ENCODE results near the gene ZNF333. TPM values are rescaled to one million over a fixed set of nuclear protein-coding genes. Genes with fewer than 3 reads are reported as not detected.

The ZNF333 gene
- total RNA-seq, 1 donor from 2014 or later: 26.2 TPM

GRCh38 chr19:14670408-14670807 is 19.4 kb upstream of the ZNF333 start:
- H3K4me3 Mint-ChIP-seq: no peak overlapping the region
- H3K27me3 Mint-ChIP-seq: no peaks in the 10 kb centered on the region
- CTCF ChIA-PET: interaction anchor here (0.9 to 1.0 kb wide), 3 partner anchors 16 to 96 kb away, joined by 4 to 5 read pairs (median 4); no protein-coding TSS in a partner anchor
- intact Hi-C loops (cut with micrococcal nuclease): no loop called here
- no peaks in the 10 kb centered on the region for H3K9me3 Mint-ChIP-seq
- POLR2A ChIA-PET: interaction anchor here (0.6 to 0.7 kb wide), 2 partner anchors 15 to 57 kb away, joined by 3 to 4 read pairs; no protein-coding TSS in a partner anchor
- peaks cover 54% of the 10 kb centered on the region for H3K4me1 Mint-ChIP-seq
- H3K27ac Mint-ChIP-seq: no peak overlapping the region
- TF ChIP-seq CTCF (IDR thresholded peaks at IDR 0.05): no peak
- no peak for ATAC-seq (ENCODE audit: low read depth)
- DNase-seq: no peak
- no peaks in the 10 kb centered on the region for H3K36me3 Mint-ChIP-seq (ENCODE audit: low read depth)

GRCh38 chr19:14672188-14672872 is 17.5 kb upstream of the ZNF333 start:
- no peak for DNase-seq
- TF ChIP-seq CTCF (IDR thresholded peaks at IDR 0.05): no peak
- ChIA-PET POLR2A (interaction anchor here (0.6 to 1.7 kb wide), 3 partner anchors 59 to 99 kb away, joined by 4 to 6 read pairs (median 5); no protein-coding TSS in a partner anchor), CTCF (interaction anchor here (0.6 to 1.8 kb wide), 5 partner anchors 9 to 101 kb away, joined by 3 to 9 read pairs (median 4); partner anchors contain the start of gene NDUFB7)
- peaks cover 48% of the 10 kb centered on the region for H3K4me1 Mint-ChIP-seq
- no peaks in the 10 kb centered on the region for H3K36me3 Mint-ChIP-seq (ENCODE audit: low read depth)
- no peak overlapping the region for H3K4me3 Mint-ChIP-seq
- H3K27me3 Mint-ChIP-seq: no peaks in the 10 kb centered on the region
- peak overlapping the region; percentile 31 for H3K27ac Mint-ChIP-seq
- H3K9me3 Mint-ChIP-seq: no peaks in the 10 kb centered on the region
- ATAC-seq (ENCODE audit: low read depth): no peak
- intact Hi-C loops (cut with micrococcal nuclease): loop anchor here (2.0 kb wide), 1 partner anchor 16 kb away; no protein-coding TSS in a partner anchor

- Mint-ChIP-seq H3K4me3 (no peak overlapping the region), H3K36me3 (ENCODE audit: low read depth) (no peaks in the 10 kb centered on the region), H3K9me3 (no peaks in the 10 kb centered on the region), H3K4me1 (peaks cover 43% of the 10 kb centered on the region), H3K27ac (no peak overlapping the region), H3K27me3 (no peaks in the 10 kb centered on the region)
- no peak for TF ChIP-seq CTCF (IDR thresholded peaks at IDR 0.05)
- ChIA-PET CTCF (interaction anchor here (1.2 to 1.8 kb wide), 4 partner anchors 8 to 101 kb away, joined by 3 to 9 read pairs (median 6); partner anchors contain the start of gene NDUFB7), POLR2A (interaction anchor here (1.7 to 2.2 kb wide), 2 partner anchors 17 to 60 kb away, joined by 4 to 8 read pairs; partner anchors contain the start of gene ZNF333)
- ATAC-seq (ENCODE audit: low read depth) (no peak), DNase-seq (no peak)
- intact Hi-C loops (cut with micrococcal nuclease): loop anchor here (2.0 kb wide), 1 partner anchor 16 kb away; no protein-coding TSS in a partner anchor
These were observed 16.8 kb upstream of the ZNF333 start for GRCh38 chr19:14673088-14673487.

GRCh38 chr19:14674764-14675163 is 15.1 kb upstream of the ZNF333 start, which contains the start of gene ADGRE3:
Gene ADGRE3 (minus strand): TSS chr19:14674844. CDS start chr19:14674770, 74 bp downstream.
- intact Hi-C loops (cut with micrococcal nuclease): loop anchor here (1.0 kb wide), 1 partner anchor 9 kb away; no protein-coding TSS in a partner anchor
- ChIA-PET CTCF (interaction anchor here (0.6 to 3.8 kb wide), 6 partner anchors 10 to 124 kb away, joined by 3 to 40 read pairs (median 4); partner anchors contain the start of gene NDUFB7), POLR2A (interaction anchor here (0.5 to 2.4 kb wide), 17 partner anchors 9 to 538 kb away, joined by 3 to 16 read pairs (median 4); partner anchors contain the start of genes ASF1B, DNAJB1, NDUFB7 and ZNF333)
- no peak for TF ChIP-seq CTCF (IDR thresholded peaks at IDR 0.05)
- no peaks in the 10 kb centered on the region for H3K36me3 Mint-ChIP-seq (ENCODE audit: low read depth)
- H3K4me3 Mint-ChIP-seq: peak within 1 kb of the TSS; percentile 49
- H3K27ac Mint-ChIP-seq: peak within 1 kb of the TSS; percentile 78
- H3K4me1 Mint-ChIP-seq: peaks cover 32% of the 10 kb centered on the region
- peak; percentile 70 for ATAC-seq (ENCODE audit: low read depth)
- H3K27me3 Mint-ChIP-seq: no peaks in the 10 kb centered on the region
- no peak for DNase-seq
- no peaks in the 10 kb centered on the region for H3K9me3 Mint-ChIP-seq

GRCh38 chr19:14676762-14677161 is 13.1 kb upstream of the ZNF333 start:
- ChIA-PET CTCF (interaction anchor here (1.9 to 3.8 kb wide), 2 partner anchors 8 to 103 kb away, joined by 7 to 40 read pairs; no protein-coding TSS in a partner anchor), POLR2A (interaction anchor here (0.6 to 2.4 kb wide), 6 partner anchors 8 to 104 kb away, joined by 3 to 16 read pairs (median 7); no protein-coding TSS in a partner anchor)
- intact Hi-C loops (cut with micrococcal nuclease): no loop called here
- no peak overlapping the region for H3K27ac Mint-ChIP-seq
- no peak for DNase-seq
- no peaks in the 10 kb centered on the region for H3K36me3 Mint-ChIP-seq (ENCODE audit: low read depth)
- no peak overlapping the region for H3K4me3 Mint-ChIP-seq
- H3K9me3 Mint-ChIP-seq: no peaks in the 10 kb centered on the region
- no peak for ATAC-seq (ENCODE audit: low read depth)
- H3K4me1 Mint-ChIP-seq: peaks cover 32% of the 10 kb centered on the region
- TF ChIP-seq CTCF (IDR thresholded peaks at IDR 0.05): no peak
- H3K27me3 Mint-ChIP-seq: no peaks in the 10 kb centered on the region

Data from activated B cell treated with CpG ODN at 0.5 μM for 24 hours (primary cell).